Measurements from ENCODE around the gene NCAPD3.
"Not testable (repeated sequence)": the region's sequence is repeated elsewhere in the genome, so short reads cannot be mapped to it uniquely, and the experiment has no call there.

The NCAPD3 gene

GRCh38 chr11:134223836-134224709, at the start of gene NCAPD3, which contains the start of gene VPS26B:
Gene NCAPD3, minus strand, starts transcription at chr11:134223967. Its CDS starts 41 bp downstream, at chr11:134223926.
Gene VPS26B, plus strand, starts transcription at chr11:134224671. Its CDS starts 452 bp downstream, at chr11:134225123.
- peak; percentile 98 to 100 for DNase-seq

- peak; percentile 60 to 69 for DNase-seq
Observed at GRCh38 chr11:134273317-134273712, 49.5 kb upstream of the NCAPD3 start.

- peak; percentile 76 to 94 for DNase-seq
Observed at GRCh38 chr11:134272381-134273316, 48.9 kb upstream of the NCAPD3 start.

- DNase-seq = no peak
Observed at GRCh38 chr11:134271978-134272377, 48.2 kb upstream of the NCAPD3 start.

- peak; percentile 55 to 75 for DNase-seq
Observed at GRCh38 chr11:134270250-134270714, 46.5 kb upstream of the NCAPD3 start.

GRCh38 chr11:134267966-134268365, 44.2 kb upstream of the NCAPD3 start:
- no peak for DNase-seq

- no peak for DNase-seq
Observed at GRCh38 chr11:134267461-134267860, 43.7 kb upstream of the NCAPD3 start.

- DNase-seq = no peak
Observed at GRCh38 chr11:134266841-134267251, 43.1 kb upstream of the NCAPD3 start.

- peak in 1 of 2 experiments; percentile 25 for DNase-seq
Observed at GRCh38 chr11:134266440-134266839, 42.7 kb upstream of the NCAPD3 start.

GRCh38 chr11:134264966-134265764, 41.4 kb upstream of the NCAPD3 start:
- DNase-seq = no peak

GRCh38 chr11:134261626-134262488, 38.1 kb upstream of the NCAPD3 start:
- peak in 1 of 2 experiments; percentile 88 for DNase-seq

- DNase-seq = no peak
Observed at GRCh38 chr11:134260983-134261382, 37.2 kb upstream of the NCAPD3 start.

GRCh38 chr11:134260503-134260902, 36.7 kb upstream of the NCAPD3 start:
- no peak for DNase-seq

- DNase-seq = no peak
Observed at GRCh38 chr11:134258577-134258976, 34.8 kb upstream of the NCAPD3 start.

GRCh38 chr11:134257101-134257500, 33.3 kb upstream of the NCAPD3 start:
- DNase-seq = no peak

GRCh38 chr11:134255184-134255561, 31.4 kb upstream of the NCAPD3 start:
- DNase-seq = not testable (repeated sequence)

GRCh38 chr11:134254433-134255183, 30.8 kb upstream of the NCAPD3 start:
- DNase-seq = no peak

- DNase-seq = peak; percentile 99 to 100
Observed at GRCh38 chr11:134253188-134253993, 29.6 kb upstream of the NCAPD3 start, which contains the start of the genes ACAD8 and THYN1. Gene ACAD8, plus strand, starts transcription at chr11:134253568. Its CDS starts 33 bp downstream, at chr11:134253601. Gene THYN1, minus strand, starts transcription at chr11:134253352. Its CDS starts 470 bp downstream, at chr11:134252882.
